WTC11 (cell line): ENCODE measurements around the gene INTS15.

Experiments used
- CBFB ChIP-seq: sonication (generic); formaldehyde crosslinking; IDR thresholded peaks from 2 replicates; pipeline ENCODE4 v1.8.1; 2022; ENCODE audit warnings: mild to moderate bottlenecking, low read depth, missing genetic modification reagents
- CTCF ChIP-seq: fragments of 200-600 bp; IDR thresholded peaks from 2 replicates; pipeline ENCODE4 v1.8.0; 2022; ENCODE audit warnings: antibody characterized with exemption
- E2F4 ChIP-seq: sonication (generic); formaldehyde crosslinking; IDR thresholded peaks from 2 replicates; pipeline ENCODE4 v1.8.1; 2022; ENCODE audit warnings: low read depth, mild to moderate bottlenecking, moderate library complexity, missing genetic modification reagents, borderline replicate concordance
- NR1H2 ChIP-seq: sonication (generic); formaldehyde crosslinking; IDR thresholded peaks from 2 replicates; pipeline ENCODE4 v1.9.0; 2021; ENCODE audit warnings: mild to moderate bottlenecking, moderate library complexity, missing genetic modification reagents
- SP1 ChIP-seq: sonication (generic); formaldehyde crosslinking; conservative IDR thresholded peaks from 2 replicates; pipeline ENCODE4 v1.8.1; 2022; ENCODE audit warnings: missing genetic modification reagents
- USF1 ChIP-seq: sonication (generic); formaldehyde crosslinking; IDR thresholded peaks from 2 replicates; pipeline ENCODE4 v1.8.0; 2022; ENCODE audit warnings: mild to moderate bottlenecking, missing genetic modification reagents
- ZNF121 ChIP-seq: sonication (generic); formaldehyde crosslinking; IDR thresholded peaks from 2 replicates; pipeline ENCODE4 v1.8.0; 2023; ENCODE audit warnings: missing genetic modification reagents
- TF ChIP-seq, protein P1 (sequence below): sonication (generic); formaldehyde crosslinking; conservative IDR thresholded peaks from 2 replicates; pipeline ENCODE4 v1.8.1; 2022; ENCODE audit warnings: mild to moderate bottlenecking, missing genetic modification reagents

- TF ChIP-seq CBFB (no peak), CTCF (no peak), NR1H2 (CRISPR knock-in tag) (no peak), ZNF121 (CRISPR knock-in tag) (no peak), SP1 (CRISPR knock-in tag) (peak; percentile 76), USF1 (CRISPR knock-in tag) (peak; percentile 75), E2F4 (no peak)
- TF ChIP-seq, protein P1, sequence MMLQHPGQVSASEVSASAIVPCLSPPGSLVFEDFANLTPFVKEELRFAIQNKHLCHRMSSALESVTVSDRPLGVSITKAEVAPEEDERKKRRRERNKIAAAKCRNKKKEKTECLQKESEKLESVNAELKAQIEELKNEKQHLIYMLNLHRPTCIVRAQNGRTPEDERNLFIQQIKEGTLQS (CRISPR knock-in tag) = no peak
These were observed 47.1 kb downstream of the INTS15 start, which contains the start of gene ZNF316 for GRCh38 chr7:6636741-6637543.
